ENCODE measurements around the gene GLI2. TPM values are rescaled to one million over a fixed set of nuclear protein-coding genes. Genes with fewer than 3 reads are reported as not detected.

The GLI2 gene
- not detected in 2 replicates for total RNA-seq

GRCh38 chr2:120735746-120736170 is at the start of gene GLI2:
GLI2 (plus strand) TSS chr2:120735868; CDS start chr2:120797321, 61,453 bp downstream.
- DNase-seq (ENCODE audit: low read depth, low spot score) = peak; percentile 35

DNA sequence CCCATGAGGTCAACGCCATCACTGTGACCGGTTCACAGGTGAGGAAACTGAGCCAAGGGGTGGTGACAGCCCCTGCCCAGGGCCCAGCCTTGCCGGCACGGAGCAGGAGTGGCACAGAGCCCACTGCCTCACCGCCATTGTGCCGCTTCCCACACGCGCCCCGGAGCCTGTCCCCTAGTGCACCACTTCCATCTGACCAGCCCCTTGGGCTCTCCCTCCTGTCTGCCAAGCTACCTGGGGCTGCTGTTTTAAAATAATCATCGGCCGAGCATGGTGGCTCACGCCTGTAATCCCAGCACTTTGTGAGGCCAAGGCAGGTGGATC is 49.7 kb upstream of the GLI2 start:
- no peak for DNase-seq (ENCODE audit: low read depth, low spot score)

DNA sequence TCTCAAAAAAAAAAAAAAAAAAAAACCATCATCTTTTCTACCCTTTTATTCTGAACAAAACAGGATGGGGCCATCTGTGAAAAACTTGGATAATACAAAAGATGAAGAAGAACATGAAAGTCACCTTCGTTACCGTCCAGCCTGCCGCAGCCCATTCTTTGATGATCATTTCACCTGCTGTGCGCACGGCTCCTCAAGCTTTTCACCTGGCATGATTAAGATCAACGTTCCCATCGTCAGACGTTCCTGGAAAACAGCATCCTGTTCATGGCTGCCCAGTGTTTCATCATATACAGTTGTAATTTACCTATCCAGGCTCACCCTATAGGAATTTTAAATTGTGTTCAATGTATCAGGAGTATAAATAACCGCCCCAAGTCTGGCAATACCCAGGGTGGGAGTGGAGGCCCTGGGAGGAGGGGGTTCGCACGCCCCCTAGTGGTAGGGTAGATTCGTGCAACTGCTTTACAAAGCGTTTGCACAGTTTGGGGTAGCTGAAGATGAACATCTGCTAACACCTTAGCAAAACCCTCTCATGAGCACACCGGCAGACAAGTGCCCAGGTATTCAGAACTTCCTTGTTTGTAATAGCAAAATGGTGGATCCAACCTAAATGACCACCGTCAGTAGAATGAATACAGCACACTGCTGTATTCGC is 49.0 kb upstream of the GLI2 start:
- DNase-seq (ENCODE audit: low read depth, low spot score) = no peak

DNA sequence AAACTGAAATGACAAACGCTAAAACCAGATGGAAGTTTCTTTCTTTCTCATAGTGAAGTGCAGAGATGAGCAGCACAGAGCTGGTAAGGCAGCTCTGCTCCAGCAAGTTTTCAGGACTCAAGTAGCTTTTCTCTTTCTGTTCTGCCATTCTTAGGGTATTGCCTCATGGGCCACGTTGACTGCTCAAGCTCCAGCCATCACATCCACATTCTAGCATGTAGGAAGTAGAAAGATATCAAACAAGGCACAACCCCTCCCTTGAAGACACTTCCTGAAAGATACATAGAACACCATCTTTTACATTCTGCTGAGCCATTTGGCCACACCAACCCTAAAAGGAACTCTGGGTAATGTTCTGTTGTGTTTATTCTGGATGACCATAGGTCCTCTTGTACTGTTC is 48.5 kb upstream of the GLI2 start:
- no peak for DNase-seq (ENCODE audit: low read depth, low spot score)

- DNase-seq (ENCODE audit: low read depth, low spot score) = no peak
Observed at GRCh38 chr2:120690521-120690920, 45.1 kb upstream of the GLI2 start.

DNA sequence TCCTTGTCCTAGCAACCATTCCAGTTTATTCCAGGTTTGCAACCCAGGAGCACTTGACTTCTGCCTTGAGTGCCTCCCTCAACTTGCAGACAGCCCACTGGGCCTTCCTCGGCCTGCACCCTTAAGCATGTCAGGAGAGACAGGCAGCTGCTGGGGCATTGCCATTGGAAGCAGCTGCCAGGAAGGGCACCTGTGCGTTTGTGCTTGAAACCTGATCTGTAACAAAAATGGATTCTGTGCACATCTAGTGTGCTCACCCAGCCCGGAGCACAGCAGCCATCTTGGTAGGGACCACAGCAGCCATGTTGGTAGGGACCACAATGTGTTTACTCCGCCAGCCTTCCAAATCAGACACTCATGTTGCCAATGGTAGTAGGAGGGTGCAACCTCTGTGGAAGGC is 44.3 kb upstream of the GLI2 start:
- DNase-seq (ENCODE audit: low read depth, low spot score) = no peak

DNA sequence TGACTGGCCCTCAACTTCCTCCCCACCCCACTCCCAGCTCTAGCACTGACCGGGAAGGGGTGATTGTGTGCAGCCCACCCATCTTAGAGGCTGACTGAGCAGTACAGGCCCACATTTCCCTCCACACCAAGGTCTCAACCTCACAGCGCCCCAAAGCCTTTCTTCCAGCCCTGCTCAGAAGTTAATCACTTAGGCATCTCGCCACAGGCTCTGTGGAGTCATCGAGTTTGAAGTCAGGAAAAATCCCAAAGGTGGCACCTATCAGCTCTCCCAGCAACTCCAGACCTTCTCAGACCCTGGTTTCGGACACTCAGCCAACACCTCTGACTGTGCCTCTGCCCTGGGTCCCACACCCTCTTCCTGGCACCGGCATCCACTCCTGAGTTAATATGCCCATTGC is 43.0 kb upstream of the GLI2 start:
- DNase-seq (ENCODE audit: low read depth, low spot score) = no peak

- DNase-seq (ENCODE audit: low read depth, low spot score) = no peak
Observed at GRCh38 chr2:120693121-120693520, 42.5 kb upstream of the GLI2 start.

DNA sequence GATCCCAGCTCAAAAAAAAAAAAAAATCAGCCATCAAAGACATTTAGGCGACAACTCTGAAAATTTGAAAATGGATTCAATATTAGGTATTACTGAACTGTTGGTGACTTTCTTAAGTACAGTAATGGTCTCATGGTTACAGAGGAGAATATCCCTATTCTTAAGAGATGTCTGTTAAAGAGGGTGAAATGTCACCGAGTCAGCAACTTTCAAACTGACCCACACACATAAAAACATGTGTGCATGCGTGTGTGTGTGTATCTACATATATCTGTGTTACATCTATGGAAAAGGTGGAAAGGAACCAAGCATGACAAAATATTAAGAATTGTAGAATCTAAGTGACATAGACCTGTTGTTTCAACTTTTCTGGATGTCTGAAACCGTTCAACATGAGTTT is 41.6 kb upstream of the GLI2 start:
- DNase-seq (ENCODE audit: low read depth, low spot score) = no peak

DNA sequence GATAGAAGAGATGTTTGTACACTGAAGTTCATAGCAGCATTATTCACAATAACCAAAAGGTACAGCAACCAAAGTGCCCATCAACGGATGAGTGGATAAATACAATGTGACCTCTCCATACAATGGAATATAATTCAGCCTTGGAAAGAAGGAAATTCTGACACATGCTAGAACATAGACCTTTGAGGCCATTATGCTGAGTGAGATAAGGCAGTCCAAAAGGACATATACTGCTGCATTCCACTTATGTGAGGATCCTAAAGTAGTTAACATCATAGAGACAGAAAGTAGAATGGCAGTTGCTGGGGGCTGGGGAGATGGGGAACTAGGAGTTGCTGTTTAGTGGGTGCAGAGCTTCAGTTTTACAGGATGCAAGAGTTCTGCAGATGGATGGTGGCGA is 38.2 kb upstream of the GLI2 start:
- no peak for DNase-seq (ENCODE audit: low read depth, low spot score)

DNA sequence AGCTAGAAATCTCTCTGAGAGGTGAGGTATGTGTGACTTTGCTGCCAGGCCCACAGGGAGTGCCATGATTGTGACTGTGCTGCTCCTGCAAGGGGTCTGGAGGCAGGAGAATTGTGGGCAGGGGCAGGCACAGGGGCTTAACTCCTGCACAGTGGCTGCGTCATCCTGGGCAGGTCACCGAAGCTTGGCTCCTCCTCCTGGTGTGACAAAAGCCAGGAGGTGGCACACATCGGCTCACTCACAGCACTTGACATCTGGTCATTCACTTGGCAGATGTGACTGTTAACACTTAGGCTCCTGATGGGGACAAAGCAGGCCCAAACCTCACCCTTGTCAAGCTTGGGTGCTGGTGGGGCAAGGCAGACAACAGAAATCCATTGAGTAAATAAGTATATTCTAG is 36.4 kb upstream of the GLI2 start:
- DNase-seq (ENCODE audit: low read depth, low spot score) = no peak

DNA sequence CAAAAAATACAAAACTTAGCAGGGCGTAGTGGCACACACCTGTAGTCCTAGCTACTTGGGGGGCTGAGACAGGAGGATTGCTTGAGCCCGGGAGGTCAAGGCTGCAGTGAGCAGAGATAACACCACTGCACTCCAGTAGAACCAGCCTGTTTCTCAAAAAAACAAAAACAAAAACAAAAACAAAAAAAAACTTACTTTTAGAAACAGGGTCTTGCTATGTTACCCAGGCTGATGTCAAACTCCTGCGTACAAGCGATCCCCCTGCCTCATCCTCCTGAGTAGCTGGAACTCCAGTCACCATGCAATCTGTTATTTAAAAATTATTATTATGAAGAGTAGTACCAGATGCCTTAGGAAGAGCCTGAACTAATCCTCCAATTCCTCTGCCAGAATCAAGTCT is 35.0 kb upstream of the GLI2 start:
- DNase-seq (ENCODE audit: low read depth, low spot score) = no peak

DNA sequence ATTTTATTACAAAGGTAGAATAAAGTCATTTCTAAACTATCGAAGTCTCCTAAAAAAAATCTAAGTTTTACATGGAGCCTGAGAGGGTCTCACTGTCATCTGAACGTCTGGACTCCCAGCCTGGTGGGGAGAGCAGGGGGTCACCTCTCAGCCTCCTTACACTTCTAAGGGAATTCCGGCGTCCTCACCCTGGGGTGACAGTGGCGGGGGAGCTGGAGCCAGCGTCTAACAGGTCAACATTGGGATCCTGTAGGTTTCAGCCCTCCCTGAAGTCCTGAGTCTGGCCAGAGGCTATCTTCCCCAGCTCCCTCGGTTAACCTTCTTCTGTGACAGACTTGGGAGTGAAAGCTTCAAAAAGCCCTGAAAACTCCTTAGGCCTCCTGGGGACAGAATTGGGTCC is 34.6 kb upstream of the GLI2 start:
- no peak for DNase-seq (ENCODE audit: low read depth, low spot score)

DNA sequence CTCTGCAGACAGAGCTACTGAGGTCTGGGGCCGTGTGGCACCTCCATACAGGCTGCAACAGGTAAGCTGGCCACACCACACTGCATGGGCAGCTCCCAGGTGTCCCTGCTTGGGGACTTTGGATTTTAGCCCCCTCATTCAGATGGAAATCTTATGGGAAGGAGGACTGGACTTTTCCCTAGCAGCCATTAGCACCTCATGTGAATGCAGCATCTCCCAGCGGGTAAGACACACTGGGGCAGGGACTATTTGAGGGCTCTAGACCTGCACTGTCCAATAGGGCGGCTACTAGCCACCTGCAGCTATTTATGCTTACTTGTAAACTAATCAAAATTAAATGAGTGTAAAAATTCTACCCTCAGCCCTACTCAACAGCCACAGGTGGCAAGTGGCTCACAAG is 34.2 kb upstream of the GLI2 start:
- no peak for DNase-seq (ENCODE audit: low read depth, low spot score)

DNA sequence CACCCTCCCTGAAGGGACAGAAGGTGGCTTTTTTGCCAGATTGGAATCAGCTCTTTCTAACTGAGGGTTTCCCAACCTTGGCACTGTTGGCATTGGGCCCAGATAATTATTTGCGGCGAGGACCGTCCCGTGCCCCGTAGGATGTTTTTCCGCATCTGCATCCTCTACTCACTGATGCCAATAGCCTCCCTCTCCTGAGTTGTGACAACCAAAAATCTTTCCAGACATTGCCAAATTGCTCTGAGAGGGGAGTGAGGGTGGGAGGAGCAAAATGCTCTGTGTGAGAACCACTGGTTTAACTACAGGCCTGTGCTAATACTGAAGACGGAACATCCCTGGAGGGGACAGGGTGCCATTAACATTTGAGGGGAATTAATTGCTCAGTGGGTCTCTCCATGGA is 33.6 kb upstream of the GLI2 start:
- no peak for DNase-seq (ENCODE audit: low read depth, low spot score)

DNA sequence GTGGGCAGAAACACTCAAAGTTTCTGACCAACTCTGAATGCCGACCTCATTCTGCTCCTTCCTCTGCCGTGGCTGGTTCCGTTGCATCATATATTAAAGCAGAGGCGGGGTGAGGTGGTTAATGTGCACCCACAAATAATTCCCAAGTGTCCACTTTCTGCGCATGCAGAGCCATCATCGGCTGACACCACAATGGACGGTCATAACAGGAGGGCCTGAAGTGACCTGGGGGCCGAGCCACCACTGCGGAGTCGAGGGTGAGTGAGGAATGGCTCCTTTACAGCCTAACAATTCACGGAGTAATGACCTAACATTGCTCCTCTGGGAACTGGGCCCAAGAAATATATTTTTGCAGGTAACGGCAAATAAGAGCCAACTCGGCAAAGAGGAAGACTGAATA is 32.9 kb upstream of the GLI2 start:
- DNase-seq (ENCODE audit: low read depth, low spot score) = no peak

GRCh38 chr2:120703330-120703994 is 32.2 kb upstream of the GLI2 start:
- DNase-seq (ENCODE audit: low read depth, low spot score) = no peak

DNA sequence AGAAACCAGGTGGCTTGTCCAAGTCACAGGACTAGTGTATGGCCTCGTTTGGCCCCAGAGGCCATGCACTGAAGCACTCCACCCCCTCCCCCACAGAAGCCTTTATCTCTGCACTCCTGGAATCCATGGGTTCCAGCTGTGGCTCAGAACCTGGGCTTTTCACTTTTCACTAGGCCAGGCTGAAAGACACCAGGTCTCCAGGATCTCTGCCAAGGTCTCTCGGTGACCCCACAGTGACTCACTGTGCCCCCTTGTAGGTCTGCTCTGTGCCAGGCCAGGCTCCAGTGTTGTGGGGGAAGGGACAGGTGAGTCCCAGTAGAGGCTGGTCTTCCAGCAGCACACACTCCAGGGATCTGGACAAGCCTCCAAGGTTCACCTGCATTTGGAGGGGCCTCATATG is 31.0 kb upstream of the GLI2 start:
- DNase-seq (ENCODE audit: low read depth, low spot score) = no peak

GRCh38 chr2:120707816-120708215 is 27.9 kb upstream of the GLI2 start:
- DNase-seq (ENCODE audit: low read depth, low spot score) = no peak

DNA sequence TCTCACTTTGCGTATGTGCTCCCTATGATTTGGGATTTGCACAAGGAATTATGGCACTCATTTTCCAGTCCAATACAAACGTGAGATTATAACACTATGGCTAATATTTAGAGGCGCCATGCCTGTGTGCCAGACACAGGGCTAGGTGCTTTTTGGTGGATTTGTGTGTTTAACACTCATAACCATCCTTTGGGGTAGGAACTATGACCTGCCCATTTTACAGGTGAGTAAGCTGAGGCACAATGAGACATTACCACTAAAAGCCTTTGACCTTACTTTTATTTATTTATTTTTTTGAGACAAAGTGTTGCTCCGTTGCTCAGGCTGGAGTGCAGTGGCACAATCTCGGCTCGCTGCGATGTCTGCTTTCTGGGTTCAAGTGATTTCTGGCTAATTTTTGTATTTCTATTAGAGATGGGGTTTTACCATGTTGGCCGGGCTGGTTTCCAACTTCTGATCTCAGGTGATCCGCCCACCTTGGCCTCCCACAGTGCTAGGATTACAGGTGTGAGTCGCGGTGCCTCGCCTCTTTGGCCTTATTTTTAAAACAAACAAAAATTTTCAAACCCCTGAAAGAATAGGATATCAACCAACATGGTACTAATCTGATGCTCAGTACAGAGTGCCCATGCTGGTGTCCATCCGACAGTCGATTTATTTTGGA is 26.6 kb upstream of the GLI2 start:
- DNase-seq (ENCODE audit: low read depth, low spot score) = no peak

- DNase-seq (ENCODE audit: low read depth, low spot score) = no peak
Observed at GRCh38 chr2:120709608-120710041, 26.0 kb upstream of the GLI2 start.

GRCh38 chr2:120710256-120710655 is 25.4 kb upstream of the GLI2 start:
- DNase-seq (ENCODE audit: low read depth, low spot score) = no peak

GRCh38 chr2:120711694-120712093 is 24.0 kb upstream of the GLI2 start:
- DNase-seq (ENCODE audit: low read depth, low spot score) = no peak
